Measurements from ENCODE around the gene EDRF1. TPM values are rescaled to one million over a fixed set of nuclear protein-coding genes. Genes with fewer than 3 reads are reported as not detected.

The EDRF1 gene
- total RNA-seq (2022; extraction: Qiagen RNA extraction; ENCODE audit: low read depth) = 12.6 to 17.6 TPM (median 16.7 TPM) in 5 replicates

GRCh38 chr10:125719173-125720001 lies at the start of gene EDRF1:
Gene EDRF1 (plus strand): TSS chr10:125719709. CDS start chr10:125719808, 99 bp downstream.

GRCh38 chr10:125683063-125683462 lies 36.4 kb upstream of the EDRF1 start, which contains the start of gene TEX36:
Gene TEX36 (minus strand): TSS chr10:125683163. CDS start chr10:125682989, 174 bp downstream.

DNA sequence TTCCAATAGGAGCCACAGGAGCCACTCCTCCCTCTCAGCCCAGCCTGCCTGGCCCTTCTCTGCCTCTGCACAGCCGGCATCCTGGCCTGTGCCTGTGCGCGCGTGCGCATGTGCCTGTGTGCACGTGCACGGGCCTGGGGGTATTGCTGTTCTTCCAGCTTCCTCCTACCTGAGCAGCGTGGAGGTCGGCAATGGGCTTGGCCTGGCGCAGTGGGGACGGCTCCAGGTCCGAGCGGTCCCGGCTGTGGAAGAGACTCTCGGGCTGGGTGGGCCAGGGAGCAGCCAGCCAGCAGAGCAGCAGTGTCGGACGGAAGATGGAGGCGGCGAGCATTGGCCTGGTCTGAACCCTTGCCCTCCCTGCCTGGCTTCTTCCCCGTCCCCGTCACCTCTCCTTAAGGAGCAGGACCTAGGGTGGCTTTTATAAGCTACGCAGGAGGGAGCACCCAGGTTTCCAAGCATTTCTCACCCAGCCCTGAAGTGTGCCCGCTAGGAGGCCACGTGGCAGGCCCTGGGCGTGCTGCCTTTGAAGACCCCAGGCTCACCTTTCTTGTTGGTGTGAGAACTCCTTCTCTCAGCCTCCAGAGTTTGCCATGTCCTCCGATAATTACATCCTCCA lies 56.1 kb downstream of the EDRF1 start, which contains the start of gene MMP21:
Gene MMP21 (minus strand): TSS at position 331 of the 616 bp plus-strand sequence. CDS start 0 bp downstream, at position 331.

Other genes with a start within 250 kb of the EDRF1 start
- gene TEX36, start 36.5 kb upstream of the EDRF1 start, total RNA-seq (2022; extraction: Qiagen RNA extraction; ENCODE audit: low read depth) = not detected in 5 replicates
- not detected in 5 replicates for gene MMP21, start 56.1 kb downstream of the EDRF1 start, total RNA-seq (2022; extraction: Qiagen RNA extraction; ENCODE audit: low read depth)
- gene UROS, start 103.5 kb downstream of the EDRF1 start, total RNA-seq (2022; extraction: Qiagen RNA extraction; ENCODE audit: low read depth) = 56.2 to 60.2 TPM (median 59.3 TPM) in 5 replicates
- 108 to 117 TPM (median 112 TPM) in 5 replicates for gene BCCIP, start 103.8 kb downstream of the EDRF1 start, total RNA-seq (2022; extraction: Qiagen RNA extraction; ENCODE audit: low read depth)
- 28.7 to 38.5 TPM (median 38.0 TPM) in 5 replicates for gene DHX32, start 161.6 kb downstream of the EDRF1 start, total RNA-seq (2022; extraction: Qiagen RNA extraction; ENCODE audit: low read depth)
- 2.3 to 3.4 TPM (median 2.9 TPM) in 5 replicates for gene FANK1, start 176.9 kb downstream of the EDRF1 start, total RNA-seq (2022; extraction: Qiagen RNA extraction; ENCODE audit: low read depth)